Cerebellar cortex (tissue), 1 donor: ENCODE results near the gene CACNB2.

Source experiments
- DNase-seq: peaks from one replicate; pipeline ENCODE4 v3.0.0-alpha.2; 2015; ENCODE audit warnings: low spot score

The CACNB2 gene

DNA sequence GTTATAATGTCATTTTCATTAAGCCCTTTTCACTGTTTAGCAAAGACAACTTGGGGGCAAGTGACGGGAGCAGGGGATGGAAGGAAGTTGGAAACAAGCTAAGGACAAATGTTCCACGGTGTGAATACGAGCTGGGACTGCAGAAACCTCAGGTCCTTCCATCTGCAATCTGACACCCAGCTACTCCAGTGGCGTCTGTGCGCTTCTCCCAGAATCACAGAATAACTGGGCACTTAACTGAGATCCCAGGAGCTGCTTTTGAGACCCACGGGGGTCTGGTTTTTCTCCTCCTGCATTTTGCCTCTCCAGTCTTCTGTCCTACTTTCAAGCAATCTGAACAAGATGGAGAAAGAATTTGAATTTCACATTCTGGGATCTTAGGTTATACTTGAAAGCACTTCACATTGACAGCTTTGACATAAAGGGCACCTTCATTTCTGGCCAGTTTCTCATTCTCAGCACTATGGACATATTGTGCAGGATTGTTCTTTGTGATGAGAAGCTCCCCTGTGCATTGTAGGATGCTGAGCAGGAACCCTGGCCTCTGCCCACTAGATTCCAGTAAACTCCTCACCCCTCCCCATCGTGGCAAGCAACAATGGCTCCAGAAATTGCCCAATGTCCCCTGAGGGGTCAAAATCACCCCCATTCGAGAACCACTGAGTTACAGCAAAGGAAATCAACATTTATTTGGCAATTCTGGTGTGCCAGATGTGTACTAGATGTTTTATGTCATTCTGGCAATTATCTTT is 194.1 kb downstream of the CACNB2 start:
- DNase-seq = no peak

GRCh38 chr10:18340496-18341051 is 200.3 kb downstream of the CACNB2 start:
- no peak for DNase-seq

- no peak for DNase-seq
These were observed 200.8 kb downstream of the CACNB2 start for GRCh38 chr10:18341055-18341454.

DNA sequence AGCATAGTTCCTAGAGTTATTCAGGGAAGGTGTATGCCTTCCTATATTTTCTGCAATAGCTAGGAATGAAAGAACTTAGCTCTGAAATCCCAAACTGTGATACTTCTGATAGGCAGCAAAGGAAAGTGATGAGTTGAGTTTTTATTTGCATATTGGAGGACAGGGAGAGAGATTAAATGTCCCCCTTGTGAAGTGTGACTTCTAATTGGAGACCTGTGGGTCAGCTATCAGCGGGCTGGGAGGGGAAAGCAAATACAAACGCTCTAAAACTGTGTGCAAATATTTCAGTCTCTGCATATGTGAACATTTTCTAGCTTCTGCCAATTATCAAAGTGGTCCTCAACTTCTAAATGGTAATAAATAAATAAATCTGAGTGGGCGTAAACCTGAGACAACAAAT is 203.3 kb downstream of the CACNB2 start:
- DNase-seq = no peak

DNA sequence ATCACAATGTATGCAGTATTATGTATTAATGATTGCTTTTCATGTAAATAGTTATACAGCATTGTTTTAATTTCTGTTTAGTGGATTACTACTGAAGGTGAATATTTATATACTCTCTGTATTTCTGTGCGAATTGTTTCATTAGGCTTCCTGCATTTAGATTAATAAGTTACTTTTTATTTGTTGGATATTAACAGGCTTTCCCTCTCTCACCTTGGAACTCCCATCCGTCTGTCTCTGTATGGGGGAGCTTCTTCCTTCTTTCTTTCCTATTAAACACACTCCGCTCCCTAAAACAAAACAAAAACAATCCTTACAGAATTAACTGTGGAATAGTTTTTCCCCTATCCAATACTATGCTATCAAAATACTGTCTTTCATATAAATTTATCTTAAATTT is 205.1 kb downstream of the CACNB2 start:
- no peak for DNase-seq

- DNase-seq = no peak
These were observed 210.1 kb downstream of the CACNB2 start for GRCh38 chr10:18350340-18350739.

DNA sequence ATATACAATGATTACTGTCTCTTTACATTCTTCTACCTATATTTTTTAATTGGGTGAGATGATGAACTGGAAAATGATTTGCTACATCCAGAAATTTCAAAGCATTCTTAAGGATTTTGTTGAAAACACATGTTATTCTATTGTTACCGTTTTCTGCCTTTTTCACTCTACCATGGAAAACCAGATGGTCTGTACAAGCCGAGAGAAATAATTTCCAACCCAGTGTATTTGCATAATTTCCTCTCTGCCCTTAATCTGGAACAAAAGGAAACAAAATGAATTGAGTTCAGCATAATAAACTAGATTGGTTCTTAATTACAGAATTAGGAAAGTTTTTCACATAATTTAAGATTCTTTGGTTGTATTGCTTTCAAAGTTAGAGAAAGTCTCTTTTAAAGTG is 211.2 kb downstream of the CACNB2 start:
- peak; percentile 38 for DNase-seq

DNA sequence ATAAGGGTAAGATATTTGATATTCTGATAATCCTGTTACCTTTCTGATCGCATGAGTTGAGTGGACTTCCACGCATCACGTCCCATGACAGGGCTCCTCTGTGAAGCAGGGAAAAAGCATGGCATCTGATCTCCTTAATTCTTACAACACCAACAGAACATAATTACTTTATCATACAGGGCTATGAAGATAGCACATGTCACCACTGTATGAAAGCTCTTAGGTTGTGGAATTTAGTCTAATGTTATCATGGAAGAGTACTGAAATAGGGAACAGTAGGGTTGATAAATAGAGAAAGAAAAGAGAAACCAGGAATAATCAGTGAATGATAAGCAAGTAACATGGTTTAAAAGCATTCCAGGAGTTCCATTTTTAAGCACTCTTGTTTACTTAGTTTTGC is 212.0 kb downstream of the CACNB2 start:
- DNase-seq = no peak

DNA sequence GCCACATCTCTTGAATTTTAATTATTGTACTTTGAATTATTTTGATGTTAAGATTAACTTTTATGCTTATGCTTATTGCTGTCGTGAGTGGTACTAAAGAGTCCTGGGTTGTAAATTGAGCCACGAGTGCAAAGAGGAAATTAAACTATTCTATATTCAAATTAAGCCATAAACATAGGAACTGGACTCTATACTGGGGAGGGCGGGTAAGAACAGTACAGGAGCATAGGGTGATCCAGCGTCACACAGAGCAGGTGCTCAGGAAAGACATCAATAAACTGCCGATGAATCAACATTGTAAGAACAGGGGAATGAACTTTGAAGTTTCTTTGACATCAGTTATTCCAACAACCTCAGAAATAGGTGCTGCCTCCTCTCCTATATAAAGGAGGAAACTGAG is 219.6 kb downstream of the CACNB2 start:
- no peak for DNase-seq

GRCh38 chr10:18362892-18363291 is 222.7 kb downstream of the CACNB2 start:
- no peak for DNase-seq

- DNase-seq = no peak
These were observed 225.0 kb downstream of the CACNB2 start for GRCh38 chr10:18364987-18365775.

DNA sequence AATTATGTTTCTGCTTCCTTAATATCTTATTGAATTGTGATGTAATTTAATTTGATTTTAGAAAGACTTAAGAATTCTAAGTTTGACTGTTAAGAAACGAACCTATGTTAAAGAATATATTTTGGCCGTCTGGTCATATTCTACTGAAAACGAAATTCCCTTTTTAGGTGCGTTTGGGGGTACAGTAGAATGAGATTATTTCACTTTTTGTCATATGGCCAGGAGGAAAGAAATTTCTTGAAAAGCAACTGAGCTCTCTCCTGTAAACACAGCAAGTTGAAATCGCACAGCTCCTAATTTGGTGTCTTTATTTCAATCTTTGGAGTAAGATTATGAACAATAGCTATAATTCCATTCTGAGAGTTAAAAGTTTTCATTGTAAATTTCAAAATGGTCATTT is 227.6 kb downstream of the CACNB2 start:
- no peak for DNase-seq

DNA sequence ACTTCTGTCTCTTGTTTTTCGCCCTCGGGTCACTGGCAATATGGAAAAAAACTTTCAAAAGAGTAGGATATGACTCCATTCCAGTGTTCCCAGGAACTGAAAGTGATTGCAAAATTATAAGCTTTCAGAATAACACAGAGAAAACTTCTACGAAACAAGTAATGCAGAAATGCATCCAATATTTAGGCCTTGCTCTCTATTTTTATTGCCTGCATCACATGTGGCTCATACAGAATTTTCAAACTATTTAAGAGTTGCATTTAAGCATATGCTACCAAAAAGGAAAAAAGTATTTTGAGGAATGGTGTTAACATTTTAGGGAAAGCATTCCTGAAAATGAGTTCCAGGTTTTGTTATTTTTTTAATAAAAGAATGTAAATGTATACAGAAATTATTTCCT is 228.0 kb downstream of the CACNB2 start:
- DNase-seq = no peak

DNA sequence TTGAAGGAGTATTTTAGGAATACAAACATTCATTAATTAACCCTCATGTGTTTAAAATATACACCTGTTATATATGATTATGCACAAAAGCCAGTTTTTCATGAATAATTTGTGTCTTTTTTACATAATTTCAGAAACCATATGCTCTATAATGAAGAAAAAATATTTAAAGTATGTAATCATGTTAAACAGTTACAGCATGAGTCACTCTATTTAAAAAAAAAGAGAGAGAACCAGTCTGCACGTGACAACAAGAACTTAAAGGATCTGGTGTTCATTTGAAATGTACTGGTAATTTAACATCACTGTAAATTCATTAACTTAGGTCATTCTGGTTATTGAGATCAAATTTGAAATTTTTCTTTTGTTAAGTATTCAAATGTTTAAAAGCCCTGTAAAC is 228.5 kb downstream of the CACNB2 start:
- DNase-seq = no peak

DNA sequence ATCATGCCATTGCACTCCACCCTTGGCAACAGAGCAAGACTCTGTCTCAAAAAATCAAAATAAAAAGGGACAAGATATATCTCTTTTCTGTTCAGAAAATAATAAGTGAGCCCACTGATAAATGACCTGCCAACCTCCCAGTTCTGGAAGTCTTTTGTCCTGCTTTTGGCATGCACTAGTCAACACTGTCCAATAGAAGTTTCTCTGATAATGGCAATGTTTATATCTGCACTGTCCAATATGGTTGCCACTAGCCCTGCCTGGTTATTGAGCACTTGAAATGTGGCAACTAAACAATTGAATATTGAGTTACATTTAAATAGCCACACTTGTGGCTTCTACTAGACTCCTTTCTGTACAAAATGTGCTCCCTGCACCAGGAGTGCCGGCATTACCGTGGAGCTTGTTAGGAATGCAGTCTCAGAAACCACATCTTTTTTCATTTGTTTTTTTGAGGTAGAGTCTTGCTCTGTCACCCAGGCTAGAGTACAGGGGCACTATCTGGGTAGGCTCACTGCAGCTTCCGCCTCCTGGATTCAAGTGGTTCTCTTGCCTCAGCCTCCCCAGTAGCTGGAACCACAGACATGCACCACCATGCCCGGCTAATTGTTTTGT is 229.7 kb downstream of the CACNB2 start:
- DNase-seq = no peak

DNA sequence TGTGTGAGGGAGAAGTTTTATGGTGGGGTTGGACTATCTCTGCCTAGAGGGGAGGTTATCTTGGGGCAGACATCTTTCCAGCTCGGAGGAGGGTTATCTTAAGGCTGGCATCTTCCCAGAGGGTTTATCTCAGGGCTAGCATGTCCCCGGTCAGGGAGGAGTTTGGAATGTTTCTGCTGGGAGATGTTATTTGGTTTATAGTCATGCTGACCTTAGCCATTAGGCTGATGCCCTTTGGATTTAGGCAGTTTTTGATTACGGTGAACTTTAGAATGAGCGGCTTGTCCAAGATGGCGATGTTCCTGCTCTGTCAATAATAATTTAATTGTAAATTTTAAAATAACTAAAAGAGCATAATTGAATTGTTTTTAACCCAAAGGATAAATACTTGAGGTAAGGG is 236.4 kb downstream of the CACNB2 start:
- DNase-seq = no peak

GRCh38 chr10:18377898-18378297 is 237.7 kb downstream of the CACNB2 start:
- no peak for DNase-seq

- peak; percentile 48 for DNase-seq
These were observed 238.5 kb downstream of the CACNB2 start for GRCh38 chr10:18378766-18379165.

- no peak for DNase-seq
These were observed 241.5 kb downstream of the CACNB2 start for GRCh38 chr10:18381679-18382078.

- DNase-seq = no peak
These were observed 257.7 kb downstream of the CACNB2 start for GRCh38 chr10:18397906-18398305.

DNA sequence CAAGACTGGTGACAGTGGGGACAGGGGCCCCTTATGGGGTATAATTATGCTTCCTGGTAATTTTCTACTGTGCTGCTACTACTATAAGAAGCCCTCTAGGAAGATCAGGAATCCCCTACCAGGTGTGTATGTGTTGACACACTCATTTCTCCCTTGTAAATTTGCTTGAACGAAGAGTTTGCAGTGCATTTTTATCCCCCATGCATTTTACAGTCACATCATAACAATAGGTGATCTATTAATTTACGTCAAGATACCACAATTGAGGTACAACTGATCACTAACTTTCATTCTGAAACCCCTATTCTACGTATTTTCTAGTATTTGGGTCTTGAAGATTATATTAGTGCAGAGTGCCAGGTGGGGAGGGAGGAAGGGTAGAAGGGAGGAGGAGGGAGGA is 258.9 kb downstream of the CACNB2 start:
- no peak for DNase-seq

- peak; percentile 88 for DNase-seq
These were observed 260.1 kb downstream of the CACNB2 start for GRCh38 chr10:18400201-18400905.
